ENCODE measurements around the gene MTM1. TPM values are rescaled to one million over a fixed set of nuclear protein-coding genes. Genes with fewer than 3 reads are reported as not detected.

Gene MTM1
- total and polyA plus RNA-seq, 9 of the 15 experiments (the other 6 are each of a cell fraction or from before 2014, with no cell fraction given), result 5.6 to 13.3 (median 9.5) TPM

DNA sequence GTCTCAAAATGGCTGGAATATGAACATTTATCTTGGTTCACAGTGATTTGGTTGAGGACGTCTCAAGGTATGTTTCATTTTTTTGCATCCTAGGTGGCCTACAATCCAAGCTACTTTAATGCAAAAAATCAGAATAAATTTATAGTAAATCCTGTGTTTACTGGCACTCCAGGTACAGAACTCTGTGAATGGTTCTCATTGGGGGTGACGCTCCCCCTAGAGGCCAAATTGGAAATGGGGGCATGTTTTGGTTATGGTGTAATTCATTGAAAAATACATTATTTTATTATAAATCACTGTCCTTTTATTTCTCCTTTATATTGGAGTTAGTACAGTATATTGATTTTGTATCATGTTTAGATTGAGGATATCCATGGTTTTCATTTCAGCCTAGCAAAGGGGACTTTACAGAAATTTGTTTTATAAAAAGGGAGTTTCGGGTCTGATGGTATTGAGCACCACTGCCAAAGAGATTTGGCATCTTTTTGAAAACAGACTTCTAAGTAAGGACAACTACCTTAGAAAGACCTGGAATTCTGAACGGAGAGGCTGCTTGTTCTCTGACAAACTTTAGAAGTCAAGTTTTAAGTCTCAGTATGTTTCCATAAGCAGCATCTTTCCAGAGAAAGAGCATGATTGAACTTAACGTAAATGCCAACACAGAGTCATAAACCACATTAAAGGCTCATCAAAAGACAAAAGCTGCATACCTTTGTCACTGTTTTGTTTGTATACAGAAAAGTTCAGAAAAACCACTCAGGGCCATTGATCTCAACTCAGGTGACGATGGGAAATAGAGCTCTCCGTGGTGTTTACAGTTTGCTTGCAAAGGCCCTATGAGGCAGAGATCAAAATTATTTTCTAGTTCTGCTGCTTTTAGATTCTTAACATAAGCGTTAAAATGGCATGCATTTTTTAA lies 19.4 kb downstream of the MTM1 start:
- H3K4me1 ChIP-seq (replicated peaks in 1 of 2; ENCODE audit: control insufficient read depth in 2 of 2, insufficient read depth in 2 of 2, low read length in 2 of 2), result no peaks in the 10 kb centered on the region
- DNase-seq (ENCODE audit: extremely low read depth in 1 of 4, low spot score in 3 of 4) (peak; percentile 26 to 48 (median 35)), FAIRE-seq (no peak), ATAC-seq (peak; percentile 72)
- H2AFZ ChIP-seq (ENCODE audit: low read depth, low read length), result no peak overlapping the region
- no peaks in the 10 kb centered on the region for H3K9me1 ChIP-seq (ENCODE audit: control insufficient read depth, insufficient read depth, low read length)
- no peak overlapping the region for H3K4me2 ChIP-seq (ENCODE audit: insufficient read depth, low read length)
- H3K27me3 ChIP-seq (ENCODE audit: control insufficient read depth in 2 of 2, insufficient read depth in 2 of 2, low read length in 2 of 2), result no peaks in the 10 kb centered on the region
- no peaks in the 10 kb centered on the region for H3K9me3 ChIP-seq (replicated peaks; ENCODE audit: control insufficient read depth, insufficient read depth, low read depth, low read length)
- no peak overlapping the region for H3K27ac ChIP-seq (ENCODE audit: extremely low read depth, low read depth, low read length)
- no peaks in the 10 kb centered on the region for H3K36me3 ChIP-seq (ENCODE audit: control insufficient read depth, insufficient read depth, low read length)
- no peak overlapping the region for H3K9ac ChIP-seq (ENCODE audit: insufficient read depth in 1 of 2, low read depth in 2 of 2, low read length in 2 of 2)
- no peaks in the 10 kb centered on the region for H4K20me1 ChIP-seq (replicated peaks; ENCODE audit: control insufficient read depth, insufficient read depth, low read length)
- in situ Hi-C loops (cut with MboI), result no loop called here
- whole genome bisulfite sequencing (ENCODE audit: insufficient coverage, low coverage, missing lambda C conversion rate), result 42% methylated on average over 8 of the region's 8 CpGs
- ChIA-PET POLR2A (no interaction called here), CTCF (ENCODE audit: low intra/inter-chr PET ratio) (interaction anchor here (1.1 kb wide), 1 partner anchor 18 kb away, joined by 3 read pairs; no protein-coding TSS in a partner anchor)
- H3K79me2 ChIP-seq (ENCODE audit: control insufficient read depth, insufficient read depth, low read length), result no peaks in the 10 kb centered on the region
- H3K4me3 ChIP-seq, result no peak overlapping the region
- BruUV-seq (replicated peaks), result no TSS peak
- intact Hi-C loops (cut with micrococcal nuclease), result loop anchor here (1.0 to 10.0 kb wide), 3 partner anchors 46 to 143 kb away; no protein-coding TSS in a partner anchor
- TF ChIP-seq, protein P1, sequence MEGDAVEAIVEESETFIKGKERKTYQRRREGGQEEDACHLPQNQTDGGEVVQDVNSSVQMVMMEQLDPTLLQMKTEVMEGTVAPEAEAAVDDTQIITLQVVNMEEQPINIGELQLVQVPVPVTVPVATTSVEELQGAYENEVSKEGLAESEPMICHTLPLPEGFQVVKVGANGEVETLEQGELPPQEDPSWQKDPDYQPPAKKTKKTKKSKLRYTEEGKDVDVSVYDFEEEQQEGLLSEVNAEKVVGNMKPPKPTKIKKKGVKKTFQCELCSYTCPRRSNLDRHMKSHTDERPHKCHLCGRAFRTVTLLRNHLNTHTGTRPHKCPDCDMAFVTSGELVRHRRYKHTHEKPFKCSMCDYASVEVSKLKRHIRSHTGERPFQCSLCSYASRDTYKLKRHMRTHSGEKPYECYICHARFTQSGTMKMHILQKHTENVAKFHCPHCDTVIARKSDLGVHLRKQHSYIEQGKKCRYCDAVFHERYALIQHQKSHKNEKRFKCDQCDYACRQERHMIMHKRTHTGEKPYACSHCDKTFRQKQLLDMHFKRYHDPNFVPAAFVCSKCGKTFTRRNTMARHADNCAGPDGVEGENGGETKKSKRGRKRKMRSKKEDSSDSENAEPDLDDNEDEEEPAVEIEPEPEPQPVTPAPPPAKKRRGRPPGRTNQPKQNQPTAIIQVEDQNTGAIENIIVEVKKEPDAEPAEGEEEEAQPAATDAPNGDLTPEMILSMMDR (IDR thresholded peaks at IDR 0.05 in 2 of 3, conservative IDR thresholded peaks at IDR 0.05 in 1 of 3; ENCODE audit: insufficient read depth in 2 of 3, low read depth in 1 of 3, low read length in 3 of 3), result peak; percentile 50 to 74 (median 65); a peak in 5 of 6 replicates
- TF ChIP-seq RAD21 (CRISPR knock-in tag; conservative IDR thresholded peaks at IDR 0.05 in 1 of 2, IDR thresholded peaks at IDR 0.05 in 1 of 2) (peak; percentile 35 to 47; a peak in 3 of 4 replicates), POLR2B (IDR thresholded peaks at IDR 0.05; ENCODE audit: low read depth, partially characterized antibody) (no peak), TCF3 (CRISPR knock-in tag; IDR thresholded peaks at IDR 0.05) (no peak), TOE1 (IDR thresholded peaks at IDR 0.05; ENCODE audit: borderline replicate concordance) (no peak), TOE1 (CRISPR knock-in tag; IDR thresholded peaks at IDR 0.05; ENCODE audit: borderline replicate concordance, low read depth) (no peak), DNMT1 (IDR thresholded peaks at IDR 0.05) (no peak), PRMT5 (CRISPR knock-in tag; IDR thresholded peaks at IDR 0.05) (no peak)
- TF ChIP-seq, protein P2, sequence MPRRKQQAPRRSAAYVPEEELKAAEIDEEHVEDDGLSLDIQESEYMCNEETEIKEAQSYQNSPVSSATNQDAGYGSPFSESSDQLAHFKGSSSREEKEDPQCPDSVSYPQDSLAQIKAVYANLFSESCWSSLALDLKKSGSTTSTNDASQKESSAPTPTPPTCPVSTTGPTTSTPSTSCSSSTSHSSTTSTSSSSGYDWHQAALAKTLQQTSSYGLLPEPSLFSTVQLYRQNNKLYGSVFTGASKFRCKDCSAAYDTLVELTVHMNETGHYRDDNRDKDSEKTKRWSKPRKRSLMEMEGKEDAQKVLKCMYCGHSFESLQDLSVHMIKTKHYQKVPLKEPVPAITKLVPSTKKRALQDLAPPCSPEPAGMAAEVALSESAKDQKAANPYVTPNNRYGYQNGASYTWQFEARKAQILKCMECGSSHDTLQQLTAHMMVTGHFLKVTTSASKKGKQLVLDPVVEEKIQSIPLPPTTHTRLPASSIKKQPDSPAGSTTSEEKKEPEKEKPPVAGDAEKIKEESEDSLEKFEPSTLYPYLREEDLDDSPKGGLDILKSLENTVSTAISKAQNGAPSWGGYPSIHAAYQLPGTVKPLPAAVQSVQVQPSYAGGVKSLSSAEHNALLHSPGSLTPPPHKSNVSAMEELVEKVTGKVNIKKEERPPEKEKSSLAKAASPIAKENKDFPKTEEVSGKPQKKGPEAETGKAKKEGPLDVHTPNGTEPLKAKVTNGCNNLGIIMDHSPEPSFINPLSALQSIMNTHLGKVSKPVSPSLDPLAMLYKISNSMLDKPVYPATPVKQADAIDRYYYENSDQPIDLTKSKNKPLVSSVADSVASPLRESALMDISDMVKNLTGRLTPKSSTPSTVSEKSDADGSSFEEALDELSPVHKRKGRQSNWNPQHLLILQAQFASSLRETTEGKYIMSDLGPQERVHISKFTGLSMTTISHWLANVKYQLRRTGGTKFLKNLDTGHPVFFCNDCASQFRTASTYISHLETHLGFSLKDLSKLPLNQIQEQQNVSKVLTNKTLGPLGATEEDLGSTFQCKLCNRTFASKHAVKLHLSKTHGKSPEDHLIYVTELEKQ (CRISPR knock-in tag; IDR thresholded peaks at IDR 0.05), result no peak
- TF ChIP-seq, protein P3, sequence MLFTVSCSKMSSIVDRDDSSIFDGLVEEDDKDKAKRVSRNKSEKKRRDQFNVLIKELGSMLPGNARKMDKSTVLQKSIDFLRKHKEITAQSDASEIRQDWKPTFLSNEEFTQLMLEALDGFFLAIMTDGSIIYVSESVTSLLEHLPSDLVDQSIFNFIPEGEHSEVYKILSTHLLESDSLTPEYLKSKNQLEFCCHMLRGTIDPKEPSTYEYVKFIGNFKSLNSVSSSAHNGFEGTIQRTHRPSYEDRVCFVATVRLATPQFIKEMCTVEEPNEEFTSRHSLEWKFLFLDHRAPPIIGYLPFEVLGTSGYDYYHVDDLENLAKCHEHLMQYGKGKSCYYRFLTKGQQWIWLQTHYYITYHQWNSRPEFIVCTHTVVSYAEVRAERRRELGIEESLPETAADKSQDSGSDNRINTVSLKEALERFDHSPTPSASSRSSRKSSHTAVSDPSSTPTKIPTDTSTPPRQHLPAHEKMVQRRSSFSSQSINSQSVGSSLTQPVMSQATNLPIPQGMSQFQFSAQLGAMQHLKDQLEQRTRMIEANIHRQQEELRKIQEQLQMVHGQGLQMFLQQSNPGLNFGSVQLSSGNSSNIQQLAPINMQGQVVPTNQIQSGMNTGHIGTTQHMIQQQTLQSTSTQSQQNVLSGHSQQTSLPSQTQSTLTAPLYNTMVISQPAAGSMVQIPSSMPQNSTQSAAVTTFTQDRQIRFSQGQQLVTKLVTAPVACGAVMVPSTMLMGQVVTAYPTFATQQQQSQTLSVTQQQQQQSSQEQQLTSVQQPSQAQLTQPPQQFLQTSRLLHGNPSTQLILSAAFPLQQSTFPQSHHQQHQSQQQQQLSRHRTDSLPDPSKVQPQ (CRISPR knock-in tag; IDR thresholded peaks at IDR 0.05; ENCODE audit: borderline replicate concordance), result no peak
